ENCODE results near the gene PHF20.
"Not testable (repeated sequence)": the region's sequence is repeated elsewhere in the genome, so short reads cannot be mapped to it uniquely, and the experiment has no call there.

The PHF20 gene

GRCh38 chr20:35771689-35772562 lies at the start of gene PHF20:
Gene PHF20 (plus strand): TSS chr20:35772015. CDS start chr20:35801523, 29,508 bp downstream.
- DNase-seq (ENCODE audit: low read depth): peak; percentile 95
- peak within 1 kb of the TSS; percentile 82 for H3K4me3 ChIP-seq (ENCODE audit: low read depth, low read length)

DNA sequence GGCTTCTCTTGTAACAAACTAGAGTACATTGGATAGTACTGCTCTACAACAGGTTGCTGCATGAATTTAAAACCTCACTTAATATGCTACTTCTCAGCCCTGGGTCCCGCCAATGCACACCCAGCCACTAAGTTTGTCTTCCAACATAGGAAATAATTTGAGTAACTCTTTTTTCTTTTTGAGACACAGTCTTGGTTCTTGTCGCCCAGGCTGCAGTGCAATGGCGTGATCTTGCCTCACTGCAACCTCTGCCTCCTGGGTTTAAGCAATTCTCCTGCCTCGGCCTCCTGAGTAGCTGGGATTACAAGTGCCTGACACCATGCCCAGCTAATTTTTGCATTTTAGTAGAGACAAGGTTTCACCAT lies 48.6 kb upstream of the PHF20 start:
- DNase-seq (ENCODE audit: low read depth); H3K4me3 ChIP-seq (ENCODE audit: low read depth, low read length): not testable (repeated sequence)

- not testable (repeated sequence) for DNase-seq (ENCODE audit: low read depth); H3K4me3 ChIP-seq (ENCODE audit: low read depth, low read length)
These were observed 48.0 kb upstream of the PHF20 start for GRCh38 chr20:35723652-35724320.

DNA sequence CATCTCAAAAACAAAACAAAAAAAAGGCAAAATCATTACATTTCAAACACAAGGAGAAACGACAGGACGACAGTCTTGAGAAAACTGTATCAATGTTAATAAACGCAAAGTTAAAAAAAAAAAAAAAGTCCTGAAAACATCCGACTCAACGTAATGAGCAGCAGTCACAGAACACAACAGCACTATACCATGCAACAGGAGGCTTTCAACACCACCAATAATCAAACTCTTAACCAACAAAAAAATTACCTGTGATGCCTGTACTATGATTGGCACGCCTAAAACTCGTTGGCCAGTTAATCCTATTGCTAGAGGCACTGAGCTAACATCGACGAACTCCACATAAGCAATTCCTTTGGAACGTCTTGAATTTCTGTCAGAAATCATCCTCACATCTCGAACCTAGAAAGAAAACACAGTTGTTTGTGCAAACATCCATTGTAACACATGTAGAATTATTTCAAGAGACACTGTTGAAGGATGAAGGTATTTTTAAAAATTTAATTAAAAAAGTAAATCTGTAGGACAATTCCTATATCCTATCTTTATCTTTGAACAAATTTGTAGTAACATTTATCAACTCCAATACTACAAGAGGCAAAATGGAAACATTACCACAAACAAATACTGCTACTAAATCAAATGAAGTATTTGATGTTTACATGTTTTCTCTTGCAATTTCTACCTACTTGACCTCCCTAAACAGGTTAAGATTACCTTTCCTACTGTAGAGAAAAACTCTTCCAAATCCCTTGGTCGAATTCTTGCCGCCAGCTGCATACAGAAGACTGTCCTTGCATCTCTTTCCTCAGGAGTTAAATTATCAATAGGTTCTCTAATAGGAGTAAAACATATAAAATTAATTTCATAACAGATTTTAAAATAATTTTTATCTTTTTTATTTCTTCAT lies 47.2 kb upstream of the PHF20 start:
- no peak overlapping the region for H3K4me3 ChIP-seq (ENCODE audit: low read depth, low read length)
- DNase-seq (ENCODE audit: low read depth): no peak

DNA sequence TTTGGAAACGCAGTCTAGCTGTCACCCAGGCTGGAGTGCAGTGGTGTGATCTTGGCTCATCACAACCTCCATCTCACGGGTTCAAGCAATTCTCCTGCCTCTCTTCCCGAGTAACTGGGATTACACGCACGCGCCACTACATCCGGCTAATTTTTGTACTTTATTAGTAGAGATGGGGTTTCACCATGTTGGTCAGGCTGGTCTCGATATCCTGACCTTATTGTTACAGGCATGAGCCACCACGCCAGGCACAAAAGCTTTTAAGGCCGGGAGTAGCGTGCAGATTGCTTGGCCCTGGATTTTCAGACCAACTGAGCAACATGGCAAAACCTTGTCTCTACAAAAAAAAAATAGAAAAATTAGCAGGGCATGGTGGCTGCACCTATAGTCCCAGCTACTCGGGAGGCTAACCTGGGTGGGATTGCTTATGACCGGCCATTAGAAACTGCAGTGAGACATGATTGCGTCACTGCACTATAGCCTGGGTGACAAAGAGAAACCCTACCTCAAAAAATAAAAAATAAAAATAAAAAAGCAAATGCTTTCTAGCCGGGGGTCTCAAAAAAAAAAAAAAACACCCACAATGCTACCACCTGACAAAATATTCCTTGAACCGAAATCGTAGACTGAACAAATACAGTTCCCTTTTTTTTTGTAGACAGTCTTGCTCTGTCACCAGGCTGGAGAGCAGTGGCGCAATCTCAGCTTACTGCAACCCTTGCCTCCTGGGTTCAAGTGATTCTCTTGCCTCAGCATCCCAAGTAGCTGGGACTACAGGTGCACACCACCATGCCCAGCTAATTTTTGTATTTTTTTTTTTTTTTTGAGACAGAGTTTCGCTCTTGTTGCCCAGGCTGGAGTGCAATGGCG lies 44.7 kb upstream of the PHF20 start:
- no peak overlapping the region for H3K4me3 ChIP-seq (ENCODE audit: low read depth, low read length)
- DNase-seq (ENCODE audit: low read depth): no peak

DNA sequence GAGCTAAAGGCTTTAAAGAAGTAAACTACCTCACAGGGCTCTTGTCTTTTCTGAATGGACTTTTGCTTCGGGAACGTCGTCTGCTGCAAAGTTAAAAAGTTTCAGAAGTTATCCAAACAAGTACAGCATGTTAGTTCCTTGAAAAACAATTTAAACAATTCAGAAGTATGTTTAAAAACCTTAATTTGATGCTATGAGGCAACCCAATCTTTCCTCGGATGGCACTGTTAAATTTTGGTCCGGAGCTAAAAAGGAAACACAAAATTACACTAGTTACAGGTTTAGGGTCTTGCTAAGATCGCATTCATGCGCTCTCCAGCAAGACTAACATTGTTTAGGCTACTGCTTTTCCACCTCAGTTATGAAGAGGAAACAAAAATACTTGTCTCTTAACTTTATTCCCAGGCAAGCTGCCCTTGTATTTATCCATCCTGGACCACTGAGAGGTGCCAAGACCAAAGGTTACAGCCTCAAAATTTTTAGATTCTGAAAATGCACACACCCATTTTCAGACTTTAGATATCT lies 42.5 kb upstream of the PHF20 start:
- no peak for DNase-seq (ENCODE audit: low read depth)
- H3K4me3 ChIP-seq (ENCODE audit: low read depth, low read length): no peak overlapping the region

DNA sequence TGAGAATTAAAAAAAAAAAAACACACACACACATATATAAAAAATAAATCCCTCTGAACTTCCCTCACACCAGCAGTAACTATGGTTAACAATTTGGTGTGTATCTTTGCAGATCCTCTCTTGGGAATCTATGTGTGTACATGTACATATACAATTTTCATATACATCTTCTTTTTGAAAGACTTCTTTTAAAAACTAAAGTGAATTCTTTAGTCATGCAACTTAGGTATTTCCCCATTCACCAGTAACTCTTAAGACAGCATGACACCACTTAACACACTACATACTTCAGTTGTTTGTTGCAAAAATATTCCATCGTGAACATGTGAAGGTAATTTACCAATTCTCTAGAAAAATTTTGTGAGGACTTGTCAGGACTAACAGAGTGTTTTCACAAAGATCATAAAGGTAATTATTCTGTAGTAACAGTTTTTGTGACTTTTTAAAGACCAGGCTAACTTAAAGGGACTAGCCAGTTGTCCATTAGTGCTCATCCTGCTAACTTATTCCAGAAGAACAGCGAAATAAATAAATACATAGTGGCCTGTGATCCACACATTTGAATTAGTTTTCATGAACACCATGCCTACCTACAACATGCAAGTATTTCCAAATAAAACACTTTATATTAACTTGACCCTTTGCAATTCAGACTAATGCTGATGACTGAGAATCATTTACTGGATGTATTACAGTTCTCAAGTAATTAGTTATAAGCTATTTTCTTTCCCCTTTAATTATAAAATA lies 41.8 kb upstream of the PHF20 start:
- no peak for DNase-seq (ENCODE audit: low read depth)
- H3K4me3 ChIP-seq (ENCODE audit: low read depth, low read length): no peak overlapping the region

- H3K4me3 ChIP-seq (ENCODE audit: low read depth, low read length): no peak overlapping the region
- DNase-seq (ENCODE audit: low read depth): no peak
These were observed 41.0 kb upstream of the PHF20 start for GRCh38 chr20:35730583-35731468.

- no peak overlapping the region for H3K4me3 ChIP-seq (ENCODE audit: low read depth, low read length)
- DNase-seq (ENCODE audit: low read depth): no peak
These were observed 40.4 kb upstream of the PHF20 start for GRCh38 chr20:35731469-35731788.

DNA sequence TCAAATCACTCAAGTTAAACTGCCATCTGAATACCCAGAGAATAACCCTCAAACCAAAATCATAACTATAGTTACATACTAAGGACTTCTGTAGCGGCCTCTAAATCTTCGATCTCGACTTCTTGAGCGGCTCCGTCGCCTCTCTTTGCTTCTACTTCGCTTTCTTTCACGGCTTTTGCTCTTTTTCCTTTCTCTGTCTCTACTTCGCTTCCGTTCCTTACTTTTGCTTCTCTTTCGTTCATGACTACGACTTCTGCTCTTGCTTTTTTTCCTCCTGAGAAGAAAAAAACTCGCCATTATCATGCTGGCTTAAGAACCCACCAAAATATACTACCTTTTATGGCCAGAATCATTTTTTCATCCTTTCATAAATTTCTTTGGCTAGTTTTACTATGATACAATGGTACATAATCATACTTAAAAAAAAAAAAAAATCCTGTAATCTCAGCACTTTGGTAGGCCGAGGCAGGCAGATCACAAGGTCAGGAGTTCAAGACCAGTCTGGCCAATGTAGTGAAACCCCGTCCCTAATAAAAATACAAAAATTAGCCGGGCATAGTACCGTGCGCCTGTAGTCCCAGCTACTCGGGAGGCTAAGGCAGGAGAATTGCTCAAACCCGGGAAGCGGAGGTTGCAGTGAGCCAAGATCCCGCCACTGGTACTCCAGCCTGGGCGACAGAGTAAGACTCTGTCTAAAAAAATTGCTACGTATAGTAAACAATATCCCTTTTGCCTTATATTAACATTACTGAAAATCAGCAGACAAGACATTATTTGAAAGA lies 39.8 kb upstream of the PHF20 start:
- no peak overlapping the region for H3K4me3 ChIP-seq (ENCODE audit: low read depth, low read length)
- no peak for DNase-seq (ENCODE audit: low read depth)

- no peak overlapping the region for H3K4me3 ChIP-seq (ENCODE audit: low read depth, low read length)
- no peak for DNase-seq (ENCODE audit: low read depth)
These were observed 39.2 kb upstream of the PHF20 start for GRCh38 chr20:35732644-35732982.

GRCh38 chr20:35734374-35734773 lies 37.4 kb upstream of the PHF20 start:
- H3K4me3 ChIP-seq (ENCODE audit: low read depth, low read length): no peak overlapping the region
- no peak for DNase-seq (ENCODE audit: low read depth)

DNA sequence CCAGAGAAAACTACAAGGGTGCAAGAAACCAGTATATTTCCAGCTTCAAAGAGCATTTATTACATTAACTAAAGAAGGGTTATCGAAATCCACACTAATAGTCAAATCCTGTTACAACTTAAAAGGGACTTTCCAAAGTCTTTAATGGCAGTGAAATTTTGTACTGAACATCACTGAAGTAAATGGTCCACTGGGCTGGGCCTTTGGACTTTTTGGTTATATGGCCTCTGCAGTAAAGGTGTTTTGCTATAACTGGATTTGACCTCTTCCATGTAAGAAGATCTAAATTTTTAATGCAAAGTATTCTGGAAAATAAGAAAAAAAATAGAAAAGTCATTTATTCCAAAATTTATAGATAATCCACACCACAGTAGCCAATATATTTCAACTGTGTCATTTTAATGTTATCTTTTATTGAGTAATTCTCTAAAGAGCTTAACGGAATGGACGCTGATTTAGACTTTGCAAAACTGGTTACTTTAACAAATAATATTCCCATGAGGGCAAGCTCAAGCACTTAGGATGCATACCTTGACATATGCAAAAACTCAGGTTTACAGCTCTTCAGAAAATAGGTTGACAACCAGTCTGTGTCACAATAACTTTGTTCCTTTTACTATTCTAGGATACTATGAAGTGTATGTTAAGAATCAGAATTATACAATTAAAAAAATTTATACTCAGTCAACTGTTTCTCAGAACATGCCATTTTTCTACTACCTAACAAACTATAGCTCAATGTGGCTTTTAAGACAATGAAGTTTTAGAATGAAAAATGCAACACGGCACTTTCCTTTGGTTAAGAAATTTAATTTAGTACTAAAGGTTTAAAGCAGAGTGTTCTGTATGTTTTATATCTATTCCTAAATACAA lies 36.8 kb upstream of the PHF20 start:
- H3K4me3 ChIP-seq (ENCODE audit: low read depth, low read length): no peak overlapping the region
- no peak for DNase-seq (ENCODE audit: low read depth)

DNA sequence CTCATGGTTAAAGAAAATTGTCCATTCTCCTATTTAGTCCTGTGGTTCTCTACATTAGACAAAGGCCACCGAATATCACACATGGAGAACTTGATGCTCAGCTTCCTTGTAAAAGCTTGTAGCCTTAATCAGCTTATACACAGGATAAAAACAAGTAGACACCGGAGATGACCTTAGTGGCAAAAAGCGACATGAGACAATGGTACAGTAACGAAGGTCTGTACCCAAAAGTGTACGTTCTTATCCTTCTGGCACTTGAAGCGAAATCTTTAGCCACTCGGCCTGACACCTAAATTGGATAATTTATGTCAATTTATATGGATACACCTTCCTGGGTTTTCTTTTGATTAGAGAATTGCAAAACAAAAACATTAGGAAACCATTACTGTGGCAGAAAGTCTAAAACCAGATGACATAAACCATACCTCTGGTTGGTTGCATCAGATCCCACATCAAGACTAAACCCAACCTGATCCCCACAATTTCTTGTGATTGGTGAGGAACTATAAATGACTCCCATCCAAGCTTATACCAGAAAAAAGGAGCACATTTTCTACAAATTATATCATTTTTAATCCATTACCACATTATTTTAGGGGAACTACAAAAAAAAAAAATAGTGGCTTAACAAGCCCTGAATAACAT lies 35.9 kb upstream of the PHF20 start:
- H3K4me3 ChIP-seq (ENCODE audit: low read depth, low read length): no peak overlapping the region
- DNase-seq (ENCODE audit: low read depth): no peak

DNA sequence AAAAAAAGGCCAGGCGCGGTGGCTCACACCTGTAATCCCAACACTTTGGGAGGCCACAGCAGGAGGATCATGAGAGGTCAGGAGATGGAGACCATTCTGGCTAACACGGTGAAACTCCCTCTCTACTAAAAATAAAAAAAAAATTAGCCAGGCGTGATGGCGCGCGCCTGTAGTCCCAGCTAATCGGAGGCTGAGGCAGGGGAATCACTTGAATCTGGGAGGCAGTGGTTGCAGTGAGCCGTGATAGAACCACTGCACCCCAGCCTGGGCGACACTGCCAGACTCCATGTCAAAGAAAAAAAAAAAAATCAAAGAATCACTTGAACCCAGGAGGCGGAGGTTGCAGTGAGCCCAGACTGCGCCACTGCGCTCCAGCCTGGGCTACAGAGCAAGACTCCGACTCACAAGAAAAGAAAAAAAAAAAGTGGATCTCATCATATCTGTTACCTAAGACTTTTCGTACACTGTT lies 33.9 kb upstream of the PHF20 start:
- no peak overlapping the region for H3K4me3 ChIP-seq (ENCODE audit: low read depth, low read length)
- no peak for DNase-seq (ENCODE audit: low read depth)
